LNCAP (cell line): ENCODE measurements around the gene ARHGEF26.

Experiments
- TF ChIP-seq, protein P1 (sequence below): fragments of 450-650 bp; IDR thresholded peaks from 2 replicates; pipeline ENCODE4 v1.5.1; 2017; ENCODE audit warnings: mild to moderate bottlenecking

The ARHGEF26 gene

DNA sequence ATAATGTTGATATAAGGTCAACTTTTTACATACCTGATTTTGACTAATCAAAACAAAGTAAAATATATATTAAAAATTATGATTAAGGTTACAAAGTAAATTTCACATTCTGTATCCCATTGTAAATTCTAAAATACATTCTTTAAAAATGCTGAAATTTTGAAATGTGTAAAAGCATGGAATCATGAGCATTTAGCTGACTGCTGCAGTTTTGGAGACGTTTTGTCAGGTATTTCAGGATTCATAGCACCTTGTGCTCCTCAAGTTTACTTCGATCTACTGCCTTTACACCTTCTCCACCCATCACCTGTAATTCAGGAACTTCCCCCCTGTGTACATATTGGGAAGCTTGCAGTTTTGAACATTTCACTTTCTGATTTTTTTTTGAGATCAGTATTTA lies 71.0 kb downstream of the ARHGEF26 start:
- TF ChIP-seq, protein P1, sequence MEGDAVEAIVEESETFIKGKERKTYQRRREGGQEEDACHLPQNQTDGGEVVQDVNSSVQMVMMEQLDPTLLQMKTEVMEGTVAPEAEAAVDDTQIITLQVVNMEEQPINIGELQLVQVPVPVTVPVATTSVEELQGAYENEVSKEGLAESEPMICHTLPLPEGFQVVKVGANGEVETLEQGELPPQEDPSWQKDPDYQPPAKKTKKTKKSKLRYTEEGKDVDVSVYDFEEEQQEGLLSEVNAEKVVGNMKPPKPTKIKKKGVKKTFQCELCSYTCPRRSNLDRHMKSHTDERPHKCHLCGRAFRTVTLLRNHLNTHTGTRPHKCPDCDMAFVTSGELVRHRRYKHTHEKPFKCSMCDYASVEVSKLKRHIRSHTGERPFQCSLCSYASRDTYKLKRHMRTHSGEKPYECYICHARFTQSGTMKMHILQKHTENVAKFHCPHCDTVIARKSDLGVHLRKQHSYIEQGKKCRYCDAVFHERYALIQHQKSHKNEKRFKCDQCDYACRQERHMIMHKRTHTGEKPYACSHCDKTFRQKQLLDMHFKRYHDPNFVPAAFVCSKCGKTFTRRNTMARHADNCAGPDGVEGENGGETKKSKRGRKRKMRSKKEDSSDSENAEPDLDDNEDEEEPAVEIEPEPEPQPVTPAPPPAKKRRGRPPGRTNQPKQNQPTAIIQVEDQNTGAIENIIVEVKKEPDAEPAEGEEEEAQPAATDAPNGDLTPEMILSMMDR, result no peak

DNA sequence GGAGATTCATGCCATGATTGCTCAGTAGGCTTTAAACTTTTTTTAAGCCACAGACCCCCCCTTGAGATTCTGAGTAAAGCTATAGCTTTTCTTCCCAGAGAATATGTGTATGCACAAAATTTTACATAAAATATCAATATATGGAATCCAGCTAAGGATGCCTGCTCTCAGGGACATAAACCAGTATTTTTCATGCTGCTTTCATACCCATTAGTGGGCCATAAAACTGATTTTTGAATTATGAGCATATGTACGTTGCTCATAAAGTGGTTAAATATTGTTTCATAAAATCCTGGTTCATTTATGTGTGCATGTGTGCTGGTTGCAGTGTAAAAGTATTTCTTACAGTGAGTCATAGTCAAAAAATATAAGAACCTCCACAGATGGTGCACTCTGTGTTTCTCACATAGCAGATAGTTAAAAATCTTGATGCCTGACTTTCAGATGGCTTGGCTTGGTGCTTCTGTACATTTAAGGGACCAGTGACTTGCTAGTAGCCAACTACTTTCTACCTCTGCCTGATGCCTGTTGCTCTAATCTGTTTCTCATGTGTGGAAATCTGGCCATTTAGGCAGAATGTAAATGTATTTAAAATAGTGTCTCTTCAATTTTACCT lies 71.9 kb downstream of the ARHGEF26 start:
- TF ChIP-seq, protein P1, result no peak

DNA sequence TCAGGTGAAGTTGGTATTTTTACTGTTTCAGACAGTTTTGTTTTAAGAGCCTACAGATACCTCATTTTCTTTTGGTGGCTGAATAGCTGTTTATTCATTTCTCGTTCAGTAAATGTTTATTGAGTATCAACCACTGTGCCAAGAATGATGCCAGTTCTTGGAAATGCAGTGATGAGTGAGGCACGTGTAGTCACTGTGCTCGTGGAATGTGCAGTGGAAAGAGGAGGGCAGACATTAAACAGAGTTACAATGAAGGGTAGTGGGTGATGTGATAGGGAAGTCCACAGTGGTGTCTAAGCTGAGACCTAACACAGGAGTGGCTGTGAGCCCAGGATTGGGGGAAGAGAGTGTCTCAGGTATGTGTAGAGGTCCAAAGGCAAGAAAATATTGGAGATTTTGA lies 73.7 kb downstream of the ARHGEF26 start:
- TF ChIP-seq, protein P1, result no peak

DNA sequence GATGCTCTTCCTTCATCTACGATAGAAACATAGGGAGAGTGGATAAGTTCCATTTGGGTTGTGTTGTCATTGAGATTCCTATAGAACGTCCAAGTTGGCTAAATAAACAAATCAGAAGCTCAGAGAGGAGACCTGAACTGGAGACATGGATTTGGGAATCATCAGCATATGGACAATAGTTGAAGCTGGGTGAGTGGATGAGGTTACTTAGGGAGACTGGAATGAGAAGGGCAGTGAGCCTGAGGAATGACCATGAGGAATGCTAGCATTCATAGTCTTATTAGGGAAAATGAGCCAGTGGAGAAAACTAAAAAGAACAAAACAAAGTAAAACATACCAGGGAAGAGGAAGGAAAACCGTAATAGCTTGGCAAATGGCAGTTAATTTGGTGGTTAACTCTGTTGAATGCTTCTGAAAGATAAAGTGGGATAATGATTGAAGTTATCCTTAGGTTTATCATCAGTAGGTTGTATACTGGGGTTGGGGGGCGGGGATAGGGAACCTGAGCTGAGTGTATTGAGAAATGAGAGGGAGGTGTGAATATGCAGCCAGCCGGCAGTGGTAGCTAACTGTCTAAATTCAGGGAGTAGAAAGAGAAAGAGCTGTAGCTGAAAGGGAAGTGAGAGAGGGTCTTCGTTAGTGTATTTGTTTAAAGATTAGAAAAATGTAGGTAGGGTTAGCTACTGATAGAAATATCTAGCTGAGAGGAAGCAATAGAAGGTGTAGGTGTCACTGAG lies 74.6 kb downstream of the ARHGEF26 start:
- TF ChIP-seq, protein P1, result no peak

DNA sequence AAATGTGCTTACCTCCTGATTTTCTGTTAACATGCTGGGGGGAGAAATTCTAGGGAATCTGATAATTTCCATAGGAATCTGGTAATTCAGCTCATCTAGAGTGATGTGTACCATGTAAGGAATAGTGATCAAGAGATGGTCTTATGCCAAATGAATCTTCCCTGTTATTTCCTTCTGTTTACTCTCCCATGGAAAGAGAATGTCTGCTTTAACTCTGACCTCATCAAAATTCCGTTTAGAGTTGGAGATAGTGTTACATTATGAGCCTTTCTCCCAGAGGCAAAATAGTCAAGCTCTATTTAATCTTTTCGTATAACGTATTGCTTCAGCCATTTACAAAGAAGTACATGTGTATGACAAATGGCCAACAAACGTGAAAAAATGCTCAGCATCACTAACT lies 76.6 kb downstream of the ARHGEF26 start:
- TF ChIP-seq, protein P1, result no peak

DNA sequence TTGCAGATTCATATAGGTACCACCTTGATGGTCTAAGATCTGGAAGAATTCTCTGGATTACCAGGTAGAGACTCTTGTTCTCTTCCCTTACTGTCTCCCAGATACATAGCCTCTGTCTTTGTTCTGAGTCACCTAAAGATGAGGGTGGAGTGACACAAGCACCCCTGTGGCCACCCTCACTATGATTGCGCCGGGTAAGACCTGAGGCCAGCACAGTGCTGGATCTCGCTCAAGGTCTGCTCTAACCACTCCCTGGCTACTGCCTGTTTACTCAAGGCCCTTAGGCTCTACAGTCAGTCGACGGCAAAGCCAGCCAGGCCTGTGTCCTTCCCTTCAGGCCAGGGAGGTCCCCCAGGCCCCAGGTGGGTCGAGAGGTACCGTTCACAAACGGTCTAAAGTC lies 88.3 kb downstream of the ARHGEF26 start:
- TF ChIP-seq, protein P1, result no peak

DNA sequence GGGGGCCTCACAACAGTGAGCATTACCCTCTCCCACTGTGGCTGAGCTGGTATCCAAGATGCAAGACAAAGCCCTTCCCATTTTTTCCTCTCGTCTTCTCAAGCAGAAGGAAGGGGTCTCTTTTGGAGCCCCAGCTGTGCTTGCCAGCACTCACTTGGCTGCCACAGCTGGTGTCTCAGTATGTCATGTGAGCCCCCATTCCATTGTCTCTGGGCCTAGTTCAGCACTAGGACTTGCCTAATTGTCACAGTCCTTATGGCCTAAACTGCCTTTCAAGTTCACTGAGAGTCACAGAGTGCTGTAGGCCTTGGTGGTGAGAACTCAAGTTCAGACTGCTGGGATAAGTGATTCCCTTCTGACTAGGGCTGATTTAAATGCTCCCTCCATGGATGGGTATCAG lies 89.8 kb downstream of the ARHGEF26 start:
- TF ChIP-seq, protein P1, result no peak
